Activated effector memory CD4-positive, alpha-beta T cell treated with anti-CD3 and anti-CD28 coated beads, Interleukin-2, amount 50 U/mL, for 16 hours (primary cell): ENCODE results near the gene ATP11B.

Source experiments
- DNase-seq: peaks from one replicate; pipeline ENCODE4 v3.0.0-alpha.2; 2020

Gene ATP11B

GRCh38 chr3:182792901-182793662, at the start of gene ATP11B:
Gene ATP11B (plus strand): TSS chr3:182793504. CDS start chr3:182793760, 256 bp downstream.
- peak; percentile 92 for DNase-seq

- DNase-seq, result no peak
These were observed 46.3 kb upstream of the ATP11B start for GRCh38 chr3:182746959-182747358.

GRCh38 chr3:182755308-182755707, 38.0 kb upstream of the ATP11B start:
- no peak for DNase-seq

GRCh38 chr3:182755712-182756111, 37.6 kb upstream of the ATP11B start:
- no peak for DNase-seq

- no peak for DNase-seq
These were observed 32.6 kb upstream of the ATP11B start for GRCh38 chr3:182760576-182761164.

- DNase-seq, result no peak
These were observed 29.4 kb upstream of the ATP11B start for GRCh38 chr3:182763896-182764295.

- no peak for DNase-seq
These were observed 28.0 kb upstream of the ATP11B start for GRCh38 chr3:182765287-182765686.

- DNase-seq, result no peak
These were observed 27.2 kb upstream of the ATP11B start for GRCh38 chr3:182766099-182766498.

GRCh38 chr3:182768413-182768812, 24.9 kb upstream of the ATP11B start:
- DNase-seq, result no peak

- no peak for DNase-seq
These were observed 23.6 kb upstream of the ATP11B start for GRCh38 chr3:182769673-182770072.

- DNase-seq, result no peak
These were observed 11.2 kb upstream of the ATP11B start for GRCh38 chr3:182782149-182782548.

- no peak for DNase-seq
These were observed 10.2 kb upstream of the ATP11B start for GRCh38 chr3:182783106-182783505.

GRCh38 chr3:182784542-182784941, 8.8 kb upstream of the ATP11B start:
- DNase-seq, result no peak

- DNase-seq, result no peak
These were observed 8.2 kb upstream of the ATP11B start for GRCh38 chr3:182785142-182785541.

- no peak for DNase-seq
These were observed 7.5 kb upstream of the ATP11B start for GRCh38 chr3:182785756-182786155.

GRCh38 chr3:182786564-182787196, 6.6 kb upstream of the ATP11B start:
- no peak for DNase-seq

GRCh38 chr3:182787302-182788036, 5.8 kb upstream of the ATP11B start:
- no peak for DNase-seq

GRCh38 chr3:182789371-182789770, 3.9 kb upstream of the ATP11B start:
- DNase-seq, result no peak

- no peak for DNase-seq
These were observed 2.7 kb upstream of the ATP11B start for GRCh38 chr3:182790612-182791011.

GRCh38 chr3:182793663-182794454, 555 bp downstream of the ATP11B start:
- DNase-seq, result peak; percentile 85

GRCh38 chr3:182794455-182795388, 1.4 kb downstream of the ATP11B start:
- DNase-seq, result no peak
